Stimulated activated CD4-positive, alpha-beta T cell treated with anti-CD3 and anti-CD28 coated beads, Interleukin-4, amount 100 ng/mL, for 1 hour (primary cell): ENCODE measurements around the gene KLK7.
"Not testable (repeated sequence)": the region's sequence is repeated elsewhere in the genome, so short reads cannot be mapped to it uniquely, and the experiment has no call there.

Experiments used
- DNase-seq: peaks from one replicate; pipeline ENCODE4 v3.0.0-alpha.2; 2020

KLK7 gene

DNA sequence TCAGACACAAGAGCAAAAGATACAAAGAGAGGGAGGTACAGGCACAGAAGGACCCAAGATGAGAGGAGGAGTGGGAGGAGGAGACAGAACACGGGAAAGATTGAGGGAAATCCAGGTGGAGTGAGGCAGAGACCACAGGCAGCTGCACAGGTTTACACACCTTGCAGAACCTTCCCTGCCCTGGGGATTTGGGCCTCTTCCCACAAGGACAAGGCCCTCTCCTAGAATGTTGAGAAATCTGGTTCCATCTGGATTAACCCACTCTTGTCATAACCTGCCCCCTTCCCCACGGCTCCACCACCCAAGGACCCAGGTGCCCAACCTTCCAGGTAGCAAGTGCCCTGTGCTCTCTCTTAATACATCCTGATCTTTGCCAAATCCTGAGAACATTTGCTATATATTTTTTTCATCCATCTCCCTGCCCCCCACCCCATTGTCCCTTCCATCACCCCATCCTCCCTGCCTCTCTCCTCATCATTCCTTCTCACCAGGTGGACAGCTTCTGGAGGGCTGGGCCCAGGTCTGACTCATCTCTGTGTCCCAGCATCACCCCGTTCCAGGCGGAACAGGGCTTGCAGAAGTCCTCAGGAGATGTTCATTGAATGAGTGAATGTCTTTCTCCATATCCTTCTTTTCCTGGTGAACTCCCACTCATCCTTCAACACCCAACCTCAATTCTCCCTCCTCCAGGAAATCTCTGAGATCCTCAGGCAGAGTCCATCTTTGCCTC is 26.5 kb upstream of the KLK7 start:
- DNase-seq: no peak

DNA sequence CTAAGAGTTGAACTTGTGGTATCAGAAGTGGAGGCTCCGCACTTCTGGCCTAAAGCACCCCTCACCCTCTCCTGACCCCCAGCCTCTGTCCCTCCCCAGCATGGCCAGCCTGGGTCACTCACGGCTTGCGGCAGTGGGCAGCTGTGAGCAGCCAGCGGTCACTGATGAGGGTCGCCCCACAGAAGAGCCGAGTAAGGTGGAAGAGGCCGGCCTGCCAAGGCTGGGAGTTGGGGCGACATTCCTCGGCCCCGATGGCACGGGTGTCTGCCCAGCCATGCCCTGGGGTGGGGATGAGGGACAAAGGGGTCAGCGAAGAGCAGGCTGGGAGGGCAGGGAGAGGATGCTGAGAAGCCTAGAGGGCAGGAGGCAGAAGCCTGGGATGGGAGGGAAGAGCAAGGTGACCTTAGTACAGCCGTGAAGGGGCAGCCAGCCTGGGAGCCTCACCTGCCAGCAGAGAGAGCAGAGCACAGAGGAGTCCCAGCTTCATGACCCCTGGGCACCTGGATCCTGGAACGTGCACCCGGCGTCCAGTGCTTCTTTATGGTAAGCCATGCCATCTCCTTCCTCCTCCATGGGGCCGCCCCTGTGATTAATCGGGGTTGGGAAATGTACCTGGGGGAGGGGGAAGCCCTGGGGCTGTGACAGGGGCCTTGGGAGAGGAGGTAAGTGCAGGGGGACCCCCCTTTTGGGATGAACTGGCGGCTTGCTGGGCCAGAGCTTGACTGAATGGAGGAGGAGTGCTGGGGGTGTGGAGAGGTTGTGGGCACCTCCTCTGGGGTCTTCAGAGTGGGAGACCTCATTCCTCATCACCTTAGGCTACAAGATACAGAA is 25.6 kb upstream of the KLK7 start:
- no peak for DNase-seq

DNA sequence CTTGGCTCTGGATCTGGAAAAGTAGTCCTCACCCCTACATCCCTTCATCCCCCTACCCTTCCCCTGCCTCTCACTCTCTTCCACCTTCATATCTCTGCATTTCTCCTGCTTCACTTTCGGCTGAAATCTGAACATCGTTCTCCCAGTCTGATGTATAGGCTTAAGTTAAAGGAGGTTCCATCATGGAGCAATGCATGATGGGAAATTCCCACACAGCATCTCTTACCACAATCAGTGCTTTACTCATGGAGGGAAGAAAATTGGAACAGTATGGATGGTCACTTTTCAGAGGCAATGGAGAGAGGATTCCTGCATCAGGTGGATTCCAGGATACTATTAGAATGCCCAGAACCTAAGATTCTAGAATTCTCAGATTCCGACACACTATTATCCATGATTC is 23.8 kb upstream of the KLK7 start:
- no peak for DNase-seq

DNA sequence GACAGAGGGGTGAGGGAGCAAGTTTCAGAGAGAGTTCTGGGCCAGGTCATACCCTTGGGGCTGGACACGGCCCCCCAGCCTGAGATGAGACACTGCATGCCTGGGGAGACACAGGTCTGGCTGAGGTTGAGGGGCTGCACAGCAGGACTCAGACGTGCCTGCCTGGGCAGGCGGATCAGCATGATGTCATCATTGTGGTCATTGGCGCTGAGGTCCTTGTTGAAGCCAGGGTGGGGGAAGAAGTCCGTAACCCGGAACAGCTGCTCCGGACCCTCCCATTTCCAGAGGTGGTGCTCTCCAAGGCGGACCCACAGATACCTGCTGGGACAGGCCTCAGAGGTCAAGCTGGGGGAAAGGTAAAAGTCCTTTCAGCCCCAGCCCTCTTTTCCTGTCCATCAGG is 22.7 kb upstream of the KLK7 start:
- DNase-seq: no peak

DNA sequence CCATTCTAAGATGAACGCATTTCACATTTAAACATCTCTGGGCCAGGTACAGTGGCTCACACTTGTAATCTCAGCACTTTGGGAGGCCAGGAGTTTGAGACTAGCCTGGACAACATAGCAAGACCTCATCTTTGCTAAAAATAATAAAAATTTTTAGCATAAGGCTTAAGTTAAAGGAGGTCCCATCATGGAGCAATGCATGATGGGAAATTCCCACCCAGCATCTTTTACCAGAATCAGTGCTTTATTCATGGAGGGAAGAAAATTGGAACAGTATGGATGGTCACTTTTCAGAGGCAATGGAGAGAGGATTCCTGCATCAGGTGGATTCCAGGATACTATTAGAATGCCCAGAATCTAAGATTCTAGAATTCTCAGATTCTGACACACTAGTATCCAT is 21.5 kb upstream of the KLK7 start:
- DNase-seq: no peak

DNA sequence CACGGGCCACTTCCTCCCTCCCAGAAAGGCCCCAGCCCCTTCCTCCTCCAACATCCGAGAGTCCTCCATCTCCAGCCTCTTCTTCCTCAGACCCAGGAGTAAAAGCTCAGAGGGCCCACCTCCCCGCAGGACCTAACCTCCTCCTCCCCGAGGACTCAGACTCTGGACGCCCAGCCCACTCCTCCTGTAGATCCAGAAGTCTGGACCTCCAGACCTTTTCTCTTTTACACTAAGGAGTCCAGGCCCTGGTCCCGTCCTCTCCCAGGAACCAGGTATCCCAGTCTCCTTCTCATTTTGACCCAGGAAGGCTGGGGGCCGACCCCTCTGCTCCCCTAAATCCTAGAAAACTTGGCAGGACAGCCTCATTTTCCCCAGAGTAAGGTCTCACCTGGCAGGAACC is 19.6 kb upstream of the KLK7 start:
- no peak for DNase-seq

DNA sequence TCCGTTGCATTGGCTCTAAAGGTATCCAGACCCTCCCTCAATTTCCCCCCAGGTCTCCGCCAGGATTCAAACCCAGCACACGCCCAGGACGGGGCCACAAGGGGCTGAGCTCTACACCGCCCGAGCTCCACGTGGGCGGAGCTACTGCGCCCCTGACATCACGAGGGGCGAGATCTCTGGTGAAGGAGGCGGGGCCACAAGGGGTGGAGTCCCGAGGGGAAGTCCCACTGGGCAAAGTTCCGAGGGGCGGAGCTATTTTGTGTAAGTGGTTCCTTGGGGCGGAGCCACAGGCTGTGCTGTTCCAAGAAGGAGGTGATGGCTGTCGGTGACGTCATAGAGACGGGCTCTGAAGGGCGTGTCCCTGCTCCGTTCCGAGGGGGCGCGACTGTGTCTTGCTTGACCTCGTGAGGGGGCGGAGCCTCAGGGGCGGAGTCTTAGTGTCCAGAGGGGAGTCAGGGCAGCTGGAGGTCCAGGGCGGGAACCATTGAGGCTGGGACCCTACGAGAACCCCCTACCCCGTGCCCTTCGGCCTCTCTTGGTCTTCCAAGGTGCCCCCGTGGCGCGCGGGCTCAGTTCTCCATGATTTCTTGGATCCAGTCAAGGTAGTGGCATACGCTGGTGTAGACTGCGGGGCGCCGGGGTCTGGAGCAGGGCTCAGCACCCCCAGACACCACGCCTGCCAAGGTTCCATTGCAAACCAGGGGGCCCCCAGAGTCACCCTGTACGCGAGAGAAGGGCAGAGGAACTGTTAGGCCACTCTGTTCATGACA is 19.0 kb upstream of the KLK7 start:
- no peak for DNase-seq

DNA sequence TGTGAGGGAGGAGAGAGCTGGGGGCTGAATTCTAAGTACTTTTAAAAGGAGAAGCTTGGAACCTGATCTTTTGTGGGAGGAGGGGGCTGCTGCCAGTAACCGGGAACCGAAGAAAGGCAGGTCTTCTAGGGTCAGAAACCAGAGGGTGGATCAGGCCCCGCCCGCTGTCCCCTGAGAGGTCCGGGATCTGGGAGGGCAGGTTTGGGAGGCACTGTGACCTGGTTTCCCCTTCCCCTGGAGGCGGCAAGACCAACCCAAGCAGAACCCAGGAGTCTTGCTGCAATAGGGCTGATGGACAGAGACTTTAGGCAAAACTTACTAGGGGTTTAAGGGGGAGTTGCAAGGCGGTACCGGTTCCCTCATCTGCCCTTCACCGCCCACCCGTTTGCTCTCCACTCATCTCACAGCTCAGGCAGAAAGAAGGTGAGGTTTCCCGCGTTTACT is 18.4 kb upstream of the KLK7 start:
- no peak for DNase-seq

DNA sequence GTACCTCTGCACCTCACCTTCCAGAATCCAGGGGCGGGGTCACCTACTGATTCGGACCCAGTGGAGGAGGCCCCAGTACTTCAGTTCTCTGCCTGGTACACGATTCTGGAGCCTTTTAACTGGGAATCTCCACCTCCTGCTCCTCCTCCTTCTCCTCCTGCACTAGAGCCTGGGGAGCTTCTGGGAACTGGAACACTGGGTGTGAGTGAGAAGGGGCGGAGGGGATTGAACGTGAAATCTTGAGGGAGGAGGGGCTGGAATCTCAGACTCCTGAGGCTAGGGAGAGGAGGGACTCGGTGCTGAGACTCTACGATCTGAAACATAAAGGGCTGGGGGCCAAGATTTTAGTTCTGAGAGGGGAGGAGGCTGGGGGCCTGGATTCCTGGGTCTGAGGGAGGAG is 17.8 kb upstream of the KLK7 start, which contains the start of gene KLK8:
KLK8 (minus strand) TSS at position 90 of the 400 bp plus-strand sequence. CDS start 437 bp downstream, outside the sequence.
- no peak for DNase-seq

DNA sequence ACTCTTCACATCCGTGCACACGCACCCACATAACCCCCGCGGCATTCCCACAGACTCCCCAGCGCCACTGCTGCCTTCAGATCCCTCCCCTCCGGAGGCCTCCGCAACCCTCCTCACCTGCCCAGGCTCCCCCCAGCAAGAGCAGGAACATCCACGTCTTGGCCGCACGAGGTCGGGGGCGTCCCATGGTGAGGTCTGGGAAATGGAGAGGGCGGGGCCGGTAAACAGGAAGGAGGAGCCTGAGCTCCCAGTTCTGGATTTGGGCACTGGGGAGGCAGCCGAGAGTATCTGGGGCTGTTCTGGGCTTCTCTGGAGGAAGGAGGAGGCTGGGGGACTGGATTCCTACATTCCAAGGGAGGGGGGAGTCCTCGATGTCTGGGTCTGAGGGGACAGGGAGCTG is 17.3 kb upstream of the KLK7 start:
- no peak for DNase-seq

DNA sequence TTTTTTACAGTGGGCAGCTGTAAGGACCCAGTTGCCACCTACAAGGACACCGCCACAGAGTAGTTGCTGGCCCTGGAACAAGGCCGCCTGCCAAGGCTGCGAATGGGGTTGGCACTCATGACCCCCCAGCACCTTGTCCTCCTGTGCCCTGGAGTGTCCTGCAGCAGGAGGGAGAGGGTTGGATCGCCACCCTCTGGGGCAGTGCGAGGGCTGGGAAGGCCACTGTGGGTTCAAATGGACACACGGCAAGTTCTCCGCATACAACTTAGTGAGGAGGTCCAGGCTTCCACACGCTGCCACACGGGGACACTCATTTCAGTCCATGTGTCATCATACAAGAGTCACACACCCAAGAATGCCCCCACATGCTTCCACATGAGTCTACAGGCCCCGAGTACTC is 16.7 kb upstream of the KLK7 start:
- no peak for DNase-seq

DNA sequence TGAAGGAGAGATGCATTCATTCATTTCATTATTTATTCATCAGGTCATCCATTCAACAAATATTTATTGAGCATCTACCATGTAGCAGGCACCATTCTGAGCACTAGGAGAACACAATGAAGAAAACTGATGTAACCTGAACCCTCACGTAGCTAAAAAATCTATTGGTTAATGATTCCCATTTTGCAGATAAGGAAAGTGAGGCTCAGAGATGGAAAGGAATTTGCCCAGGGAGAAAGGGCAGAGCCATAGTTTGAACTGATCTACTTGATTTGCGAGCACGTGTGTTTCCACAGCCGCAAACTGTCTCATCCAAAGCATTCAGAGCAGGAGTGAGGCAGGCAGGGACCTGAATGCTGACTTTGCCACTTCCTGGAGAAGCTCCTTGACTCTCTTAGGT is 15.0 kb upstream of the KLK7 start:
- no peak for DNase-seq

DNA sequence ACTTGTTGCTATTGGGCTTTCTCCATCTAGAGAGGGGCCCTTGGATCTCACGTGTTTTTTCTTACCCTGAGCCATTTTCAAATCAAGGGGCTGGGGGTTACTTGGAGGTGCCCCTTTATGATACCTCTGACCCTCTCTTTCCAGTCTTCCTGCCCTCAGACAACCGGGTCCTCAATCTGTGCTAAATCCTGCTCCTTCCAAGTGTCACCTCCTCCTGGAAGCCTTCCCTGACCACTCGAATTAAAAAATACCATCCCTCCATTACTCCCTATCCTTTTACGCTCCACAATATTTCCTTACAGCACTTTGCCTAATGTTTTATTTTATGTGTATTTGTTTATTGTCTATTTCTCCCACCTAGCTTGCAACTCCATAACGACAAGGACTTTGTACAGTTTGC is 14.3 kb upstream of the KLK7 start:
- DNase-seq: no peak

DNA sequence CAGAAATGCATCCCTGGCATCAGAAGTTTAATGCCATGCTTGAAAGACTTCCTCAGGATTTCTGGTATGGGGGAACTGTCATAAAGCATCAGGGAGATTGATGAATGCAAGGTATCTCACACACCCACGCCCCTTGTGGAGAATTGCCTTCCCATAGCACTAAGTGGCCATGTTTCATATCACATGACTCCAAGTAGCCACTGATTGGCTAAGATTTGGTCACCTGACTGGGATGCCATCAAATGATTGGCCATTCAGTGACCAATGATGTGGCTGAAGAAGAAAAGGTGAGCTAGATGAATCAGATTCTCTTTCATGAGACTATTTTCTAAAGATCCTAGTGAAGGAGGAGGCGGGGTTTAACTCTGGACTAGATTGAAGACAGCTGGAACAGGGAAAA is 10.4 kb upstream of the KLK7 start:
- DNase-seq: no peak

DNA sequence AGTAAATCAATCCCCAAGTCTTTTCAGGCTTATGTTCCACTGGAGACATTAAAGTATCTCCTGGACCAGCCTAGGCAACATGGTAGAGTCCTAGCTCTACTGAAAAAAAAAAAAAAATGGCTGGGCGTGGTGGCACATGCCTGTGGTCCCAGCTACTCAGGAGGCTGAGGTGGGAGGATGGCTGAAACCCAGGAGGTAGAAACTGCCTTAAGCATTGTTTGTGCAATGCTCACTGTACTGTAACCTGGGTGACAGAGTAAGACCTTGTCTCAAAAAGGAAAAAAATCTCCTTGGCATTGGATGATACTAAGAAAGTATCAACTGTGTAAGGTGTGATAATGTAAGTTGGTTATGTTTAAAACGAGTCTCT is 8.9 kb upstream of the KLK7 start:
- DNase-seq: no peak

DNA sequence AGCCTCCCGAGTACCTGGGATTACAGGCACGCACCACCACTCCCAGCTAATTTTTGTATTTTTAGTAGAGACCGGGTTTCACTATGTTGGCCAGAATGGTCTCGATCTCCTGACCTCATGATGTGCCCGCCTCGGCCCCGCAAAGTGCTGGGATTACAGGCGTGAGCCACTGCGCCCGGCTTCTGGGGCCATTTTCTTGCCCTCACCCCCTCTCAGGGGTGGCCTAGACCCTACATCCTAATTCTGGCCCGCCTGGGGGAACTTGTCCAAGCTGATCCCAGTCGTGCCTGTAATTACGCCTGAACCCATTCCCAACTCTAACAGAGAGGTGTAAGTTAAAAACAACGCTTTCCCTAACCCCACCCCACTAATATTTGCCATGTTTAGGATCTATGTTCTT is 699 bp upstream of the KLK7 start:
- DNase-seq: not testable (repeated sequence)

DNA sequence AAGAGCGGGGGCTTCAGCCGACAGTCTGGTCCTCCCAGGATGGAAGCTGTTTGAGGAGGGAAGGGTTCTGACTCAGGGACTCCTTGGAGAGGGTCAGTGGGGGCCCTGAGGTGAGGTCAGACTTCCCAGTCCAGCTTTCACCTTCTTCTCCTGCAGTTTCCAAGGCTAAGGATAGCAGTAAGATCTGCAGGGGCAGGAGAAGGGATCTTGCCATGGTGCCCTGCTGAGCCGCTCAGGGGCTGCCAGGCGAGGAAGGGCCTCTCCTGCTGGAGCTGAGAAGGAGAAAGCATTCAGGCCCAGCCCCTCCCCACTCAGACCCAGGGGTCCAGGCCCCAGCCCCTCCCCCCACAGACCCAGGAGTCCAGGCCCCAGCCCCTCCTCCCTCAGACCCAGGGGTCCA is 1.5 kb downstream of the KLK7 start:
- DNase-seq: no peak

DNA sequence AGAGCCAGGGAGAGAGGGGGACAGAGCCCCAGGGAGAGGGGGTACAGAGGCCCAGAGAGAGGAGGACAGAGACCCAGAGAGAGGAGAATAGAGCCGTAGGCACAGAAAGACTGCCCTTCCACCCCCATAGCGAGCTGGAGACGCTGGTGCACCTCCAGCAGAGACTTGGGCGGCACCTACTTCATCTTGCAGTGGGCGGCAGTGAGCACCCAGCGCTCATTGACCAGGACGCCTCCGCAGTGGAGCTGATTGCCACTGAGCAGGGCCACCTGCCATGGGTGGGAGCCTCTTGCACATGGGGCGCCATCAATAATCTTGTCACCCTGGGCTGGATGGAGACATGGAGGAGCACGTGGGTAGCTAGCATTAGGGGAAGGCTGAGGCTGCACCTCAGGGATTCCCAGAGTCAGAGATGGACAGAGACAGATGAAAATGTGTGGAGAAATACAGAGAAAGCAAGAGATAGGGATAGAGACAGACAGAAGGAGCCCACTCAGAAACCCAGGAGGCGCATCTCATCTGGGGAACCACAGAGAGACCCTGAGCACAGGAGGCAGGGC is 2.0 kb downstream of the KLK7 start:
- DNase-seq: no peak

DNA sequence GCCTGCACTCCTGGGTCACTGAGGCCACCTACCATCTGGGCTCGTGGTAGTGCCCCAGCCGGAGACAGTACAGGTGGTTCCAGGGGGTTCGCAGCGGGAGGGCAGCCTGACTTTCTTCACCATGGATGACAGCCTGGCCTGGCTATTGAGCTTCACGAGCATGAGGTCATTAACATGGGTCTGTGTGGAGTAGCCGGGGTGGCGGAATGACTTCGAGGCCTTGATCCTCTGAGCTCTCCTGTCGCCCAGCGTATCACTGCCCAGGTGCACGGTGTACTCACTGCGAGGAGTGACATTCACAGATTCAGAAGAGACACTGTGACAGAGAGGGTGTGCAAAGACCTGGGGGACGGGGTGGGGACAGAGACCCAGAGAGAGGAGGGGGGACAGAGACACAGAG is 3.5 kb downstream of the KLK7 start:
- DNase-seq: no peak

DNA sequence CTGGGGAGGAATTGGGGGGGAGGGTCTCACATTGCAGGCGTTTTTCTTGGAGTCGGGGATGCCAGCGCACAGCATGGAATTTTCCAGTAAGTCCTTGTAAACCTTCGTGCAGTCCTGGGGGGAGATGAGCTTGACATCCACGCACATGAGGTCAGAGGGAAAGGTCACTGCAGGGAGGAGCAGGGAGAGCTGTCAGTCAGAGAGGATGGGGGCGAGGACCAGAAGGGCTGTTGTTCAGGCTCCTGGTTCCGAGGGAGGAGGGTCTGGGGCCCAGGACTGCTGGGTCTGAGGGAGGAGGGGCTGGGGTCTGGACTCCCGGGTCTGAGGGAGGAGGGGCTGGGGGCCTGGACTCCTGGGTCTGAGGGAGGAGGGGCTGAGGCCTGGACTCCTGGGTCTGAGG is 4.0 kb downstream of the KLK7 start:
- DNase-seq: no peak

DNA sequence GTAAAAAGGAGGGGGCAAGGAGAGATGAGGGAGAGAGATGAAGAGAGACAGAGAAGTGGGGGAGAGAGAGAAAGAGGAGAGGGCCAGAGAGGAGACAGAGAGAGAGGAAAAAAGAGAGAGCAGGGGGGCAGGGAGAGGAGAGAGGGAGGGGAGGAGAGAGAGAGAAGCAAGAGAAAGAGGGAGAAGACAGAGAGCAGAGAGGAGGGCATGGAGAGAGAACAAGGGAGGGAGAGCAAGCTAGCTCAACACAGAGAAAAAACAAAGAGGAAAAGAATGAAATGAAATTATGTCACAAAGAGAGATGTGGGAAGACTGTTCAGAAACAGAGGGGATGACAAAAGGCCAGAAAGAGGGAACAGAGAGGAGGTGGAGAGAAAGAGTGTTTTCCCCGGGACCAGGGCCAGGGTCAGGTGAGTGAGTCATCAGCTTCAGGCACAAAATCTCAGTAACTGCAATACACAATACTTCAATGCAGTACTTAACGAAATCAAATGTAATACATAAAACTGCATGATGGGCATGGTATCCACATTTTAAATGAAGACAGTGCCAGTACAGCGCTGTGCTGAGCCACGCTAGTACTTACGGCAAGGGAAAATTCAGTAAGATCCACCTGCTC is 4.8 kb downstream of the KLK7 start:
- no peak for DNase-seq

DNA sequence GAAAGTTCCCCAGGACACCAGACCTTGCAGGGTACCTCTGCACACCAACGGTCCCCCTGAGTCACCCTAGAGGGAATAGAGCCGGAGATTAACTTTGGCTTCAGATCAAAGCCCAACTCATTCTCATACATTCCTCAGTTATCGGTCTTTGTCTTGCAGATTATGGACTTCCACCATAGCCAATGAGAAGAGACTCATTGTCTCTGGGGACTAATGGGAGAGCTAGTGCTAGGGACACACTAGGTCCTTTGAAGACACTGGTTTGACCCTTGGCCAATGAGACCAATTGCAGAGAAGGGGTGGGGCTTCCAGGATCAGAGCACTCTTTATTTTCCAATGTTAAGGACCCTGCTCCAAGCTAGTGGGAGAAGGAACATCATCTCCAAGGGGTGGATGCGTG is 6.1 kb downstream of the KLK7 start:
- DNase-seq: no peak

DNA sequence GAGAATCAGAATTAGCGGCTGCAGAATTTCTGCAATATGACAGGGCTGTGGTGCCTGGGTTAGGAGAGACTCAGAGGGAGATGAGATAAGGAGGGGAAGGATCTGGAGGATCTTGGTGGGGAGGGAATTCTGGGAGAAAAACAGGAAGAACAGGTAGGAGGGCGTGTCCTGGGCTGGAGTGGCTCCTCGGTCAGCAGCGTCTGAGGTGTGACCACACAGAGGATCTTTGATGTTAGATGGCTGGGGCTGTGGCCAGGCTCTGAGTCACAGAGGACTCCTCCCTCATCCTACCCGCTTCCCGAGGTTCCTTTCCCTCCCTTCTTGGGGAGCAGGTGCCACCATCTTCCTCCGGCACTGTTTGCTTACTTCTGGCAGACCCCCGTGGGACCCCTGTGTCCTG is 8.0 kb downstream of the KLK7 start:
- no peak for DNase-seq
